Mesothelial cell of epicardium (in vitro differentiated cells): ENCODE measurements around the gene SIK3. TPM values are rescaled to one million over a fixed set of nuclear protein-coding genes. Genes with fewer than 3 reads are reported as not detected.

Source experiments
- DNase-seq, 2 experiments: peaks; one replicate each; pipeline ENCODE4 v3.0.0; 2021; ENCODE audit warnings: low spot score in 2 of 2; ENCODE audit not compliant: unreplicated experiment in 2 of 2
- H3K27ac Mint-ChIP-seq: 2 replicates; pipeline ENCODE4 v1.8.0; 2021; ENCODE audit warnings: mixed read lengths
- H3K27me3 Mint-ChIP-seq: 2 replicates; pipeline ENCODE4 v1.8.0; 2021; ENCODE audit warnings: low read depth, mixed read lengths
- H3K36me3 Mint-ChIP-seq: 2 replicates; pipeline ENCODE4 v1.8.0; 2021; ENCODE audit warnings: mixed read lengths
- H3K4me1 Mint-ChIP-seq: 2 replicates; pipeline ENCODE4 v1.8.0; 2021; ENCODE audit warnings: mixed read lengths
- H3K4me3 Mint-ChIP-seq: 2 replicates; pipeline ENCODE4 v1.8.0; 2021; ENCODE audit warnings: mild to moderate bottlenecking, moderate library complexity, mixed read lengths
- H3K9me3 Mint-ChIP-seq: 2 replicates; pipeline ENCODE4 v1.8.0; 2021; ENCODE audit warnings: mixed read lengths
- total RNA-seq: library from RNA; stranded (reverse); gene quantifications from 3 replicates; pipeline ENCODE4 v1.2.1, GENCODE V29; 2021
- TF ChIP-seq, protein P1 (sequence below): fragments of 200-600 bp; sonication (generic); IDR thresholded peaks from one replicate; pipeline ENCODE4 v1.5.0; 2021; ENCODE audit warnings: antibody characterized with exemption; ENCODE audit not compliant: unreplicated experiment

Gene SIK3
- total RNA-seq, 1 donor from 2014 or later = 35.6 TPM

- Mint-ChIP-seq H3K4me3 (no peak overlapping the region), H3K27me3 (no peaks in the 10 kb centered on the region), H3K36me3 (peaks cover 31% of the 10 kb centered on the region), H3K9me3 (no peaks in the 10 kb centered on the region), H3K4me1 (peaks cover 16% of the 10 kb centered on the region), H3K27ac (no peak overlapping the region)
- TF ChIP-seq, protein P1, sequence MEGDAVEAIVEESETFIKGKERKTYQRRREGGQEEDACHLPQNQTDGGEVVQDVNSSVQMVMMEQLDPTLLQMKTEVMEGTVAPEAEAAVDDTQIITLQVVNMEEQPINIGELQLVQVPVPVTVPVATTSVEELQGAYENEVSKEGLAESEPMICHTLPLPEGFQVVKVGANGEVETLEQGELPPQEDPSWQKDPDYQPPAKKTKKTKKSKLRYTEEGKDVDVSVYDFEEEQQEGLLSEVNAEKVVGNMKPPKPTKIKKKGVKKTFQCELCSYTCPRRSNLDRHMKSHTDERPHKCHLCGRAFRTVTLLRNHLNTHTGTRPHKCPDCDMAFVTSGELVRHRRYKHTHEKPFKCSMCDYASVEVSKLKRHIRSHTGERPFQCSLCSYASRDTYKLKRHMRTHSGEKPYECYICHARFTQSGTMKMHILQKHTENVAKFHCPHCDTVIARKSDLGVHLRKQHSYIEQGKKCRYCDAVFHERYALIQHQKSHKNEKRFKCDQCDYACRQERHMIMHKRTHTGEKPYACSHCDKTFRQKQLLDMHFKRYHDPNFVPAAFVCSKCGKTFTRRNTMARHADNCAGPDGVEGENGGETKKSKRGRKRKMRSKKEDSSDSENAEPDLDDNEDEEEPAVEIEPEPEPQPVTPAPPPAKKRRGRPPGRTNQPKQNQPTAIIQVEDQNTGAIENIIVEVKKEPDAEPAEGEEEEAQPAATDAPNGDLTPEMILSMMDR = no peak
- no peak for DNase-seq
Measured at GRCh38 chr11:116851626-116852025, 246.6 kb downstream of the SIK3 start.

GRCh38 chr11:116849486-116849885 lies 248.7 kb downstream of the SIK3 start:
- H3K36me3 Mint-ChIP-seq = peaks cover 35% of the 10 kb centered on the region
- TF ChIP-seq, protein P1 = no peak
- no peaks in the 10 kb centered on the region for H3K27me3 Mint-ChIP-seq
- no peak overlapping the region for H3K4me3 Mint-ChIP-seq
- no peak for DNase-seq
- H3K9me3 Mint-ChIP-seq = no peaks in the 10 kb centered on the region
- H3K4me1 Mint-ChIP-seq = peaks cover 16% of the 10 kb centered on the region
- no peak overlapping the region for H3K27ac Mint-ChIP-seq

DNA sequence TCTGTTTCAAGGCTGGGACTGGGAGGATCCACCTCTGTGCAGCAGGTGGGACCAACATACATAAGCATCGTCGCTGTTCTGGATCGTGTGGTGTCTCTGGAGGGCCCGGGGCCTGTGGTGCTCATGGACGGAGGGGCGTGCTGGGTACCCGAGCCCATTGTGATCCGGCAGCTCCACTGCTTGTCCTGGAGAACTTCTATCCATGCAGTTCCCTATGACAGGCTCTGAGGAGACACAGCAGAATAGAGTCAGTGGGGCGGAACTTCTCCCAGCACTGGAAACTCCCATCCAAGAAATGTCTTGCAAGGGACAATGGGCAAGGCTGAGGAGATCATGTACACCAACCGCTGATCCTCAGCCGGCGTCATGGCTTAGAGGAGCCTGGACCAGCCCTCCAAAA lies 249.2 kb downstream of the SIK3 start:
- H3K27ac Mint-ChIP-seq = no peak overlapping the region
- no peaks in the 10 kb centered on the region for H3K9me3 Mint-ChIP-seq
- H3K4me1 Mint-ChIP-seq = peaks cover 16% of the 10 kb centered on the region
- H3K36me3 Mint-ChIP-seq = peaks cover 32% of the 10 kb centered on the region
- no peaks in the 10 kb centered on the region for H3K27me3 Mint-ChIP-seq
- no peak overlapping the region for H3K4me3 Mint-ChIP-seq
- TF ChIP-seq, protein P1 = no peak
- no peak for DNase-seq

DNA sequence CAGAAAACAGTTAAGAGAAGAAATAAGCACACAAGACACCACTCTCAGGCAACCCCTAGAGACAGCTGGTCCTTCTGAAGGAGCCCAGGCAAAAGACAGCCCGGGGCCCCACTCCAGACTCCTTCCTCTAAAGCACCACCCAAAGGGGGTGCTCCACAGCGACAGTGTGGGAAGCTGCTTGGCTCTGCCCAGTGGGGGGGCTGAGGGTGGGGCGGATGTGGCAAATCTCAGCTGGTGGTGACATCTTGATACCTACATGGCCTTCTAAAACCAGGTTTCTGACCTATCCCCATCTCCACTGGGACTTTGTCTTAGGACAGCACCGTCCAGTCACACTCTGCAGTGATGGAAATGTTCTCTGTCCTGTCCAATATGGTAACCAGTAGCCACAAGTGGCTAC lies 250.6 kb downstream of the SIK3 start:
- Mint-ChIP-seq H3K4me1 (peaks cover 14% of the 10 kb centered on the region), H3K27ac (no peak overlapping the region), H3K9me3 (no peaks in the 10 kb centered on the region), H3K27me3 (no peaks in the 10 kb centered on the region), H3K36me3 (peaks cover 37% of the 10 kb centered on the region), H3K4me3 (no peak overlapping the region)
- TF ChIP-seq, protein P1 = no peak
- no peak for DNase-seq

DNA sequence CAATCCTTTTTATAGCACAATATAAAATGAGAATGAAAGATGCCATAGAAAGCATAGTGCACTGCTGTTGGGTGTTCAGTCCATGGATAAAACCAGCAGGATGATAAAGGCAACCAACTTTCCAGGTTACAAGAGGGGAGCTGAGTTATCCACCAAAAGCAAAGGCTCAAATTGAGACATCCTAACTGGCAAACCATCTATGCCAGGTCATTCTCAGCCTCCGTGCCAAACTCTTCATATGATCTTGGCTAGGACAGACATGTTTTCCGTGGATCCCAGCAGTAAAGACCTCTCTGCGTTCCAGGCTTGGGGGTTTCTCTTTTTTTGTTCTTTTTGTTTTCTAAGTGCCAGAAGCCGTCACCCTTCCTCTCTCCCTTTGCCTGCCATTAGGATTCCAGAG lies 253.5 kb downstream of the SIK3 start:
- TF ChIP-seq, protein P1 = no peak
- Mint-ChIP-seq H3K9me3 (no peaks in the 10 kb centered on the region), H3K27me3 (no peaks in the 10 kb centered on the region), H3K4me3 (no peak overlapping the region), H3K27ac (no peak overlapping the region), H3K4me1 (no peaks in the 10 kb centered on the region), H3K36me3 (peaks cover 32% of the 10 kb centered on the region)
- DNase-seq = no peak

- TF ChIP-seq, protein P1 = no peak
- no peak for DNase-seq
- H3K36me3 Mint-ChIP-seq = peaks cover 32% of the 10 kb centered on the region
- H3K4me3 Mint-ChIP-seq = no peak overlapping the region
- no peaks in the 10 kb centered on the region for H3K4me1 Mint-ChIP-seq
- H3K27ac Mint-ChIP-seq = no peak overlapping the region
- no peaks in the 10 kb centered on the region for H3K9me3 Mint-ChIP-seq
- H3K27me3 Mint-ChIP-seq = no peaks in the 10 kb centered on the region
Measured at GRCh38 chr11:116843661-116844060, 254.6 kb downstream of the SIK3 start.
